ENCODE data around the gene SHROOM3.

The SHROOM3 gene

DNA sequence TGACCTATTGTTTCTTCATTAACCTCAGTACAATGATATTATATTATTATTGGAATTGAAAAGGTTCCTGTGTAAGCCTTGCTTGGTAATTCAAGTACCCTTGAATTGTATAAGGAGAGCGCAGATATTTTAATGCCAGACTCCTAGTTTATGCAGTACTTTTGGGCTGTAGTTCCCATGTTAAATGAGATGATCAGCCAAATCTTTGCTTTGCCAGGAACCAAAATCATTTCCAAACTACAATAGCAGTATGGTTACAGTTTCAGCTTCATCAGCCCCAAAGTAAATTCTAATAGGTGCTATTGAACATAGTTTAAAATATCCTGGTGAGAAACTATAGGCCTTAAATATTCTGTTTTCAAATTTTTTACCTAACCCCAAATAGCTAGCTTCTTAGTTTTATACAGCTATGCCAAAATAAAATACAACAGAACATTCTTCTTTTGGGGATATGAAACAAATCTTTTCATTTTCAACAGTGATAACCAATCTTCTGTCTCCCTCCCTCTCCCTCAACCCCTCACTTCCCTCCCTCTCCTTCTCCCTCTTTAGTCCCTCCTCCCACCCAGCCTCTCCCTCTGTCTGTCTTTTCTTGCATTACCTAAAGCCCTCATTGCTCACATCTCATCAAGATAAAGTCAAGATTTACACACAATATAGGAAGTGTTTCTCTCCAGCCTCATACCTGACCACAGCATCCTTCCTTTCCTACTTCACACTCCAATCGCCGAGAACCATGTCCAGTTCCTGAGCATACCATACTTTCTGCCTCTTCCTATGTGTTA lies 190.1 kb downstream of the SHROOM3 start:
- DNase-seq (ENCODE audit: low spot score), result no peak

DNA sequence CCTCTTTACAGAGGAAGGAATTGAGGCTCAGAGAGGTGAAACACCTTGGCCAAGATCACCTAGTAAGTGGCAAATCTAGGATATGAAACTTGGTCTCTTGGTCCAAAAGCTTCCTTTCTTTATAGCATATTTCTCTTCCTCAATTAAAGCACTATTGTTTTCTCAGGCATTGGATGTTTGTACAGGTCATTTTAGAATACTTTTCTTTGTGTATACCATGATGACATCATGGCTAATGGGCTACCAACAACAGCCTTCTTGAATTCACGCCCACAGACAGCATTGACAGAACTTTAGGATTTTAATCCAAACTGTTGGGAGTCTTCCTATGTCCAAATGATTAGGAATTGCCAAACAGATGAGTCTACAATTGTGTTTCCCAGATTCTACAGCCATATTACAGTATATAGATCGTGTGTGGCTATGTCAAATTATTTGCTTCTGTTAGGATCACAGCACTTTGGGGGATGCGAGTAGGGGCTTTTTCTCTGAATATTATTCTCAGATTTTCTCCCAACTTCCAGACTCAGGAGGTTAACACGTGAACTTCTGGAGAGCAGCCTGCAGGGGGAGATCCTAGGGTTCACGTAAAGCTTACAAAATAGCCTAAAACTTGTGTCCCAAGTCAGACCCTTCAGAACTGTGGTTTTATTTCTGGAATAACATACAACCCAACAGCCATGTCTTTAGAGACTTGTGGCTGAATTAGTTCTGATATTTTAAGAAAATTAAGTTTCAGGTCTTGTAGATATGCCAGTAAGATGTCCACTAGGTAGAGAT lies 191.8 kb downstream of the SHROOM3 start:
- DNase-seq (ENCODE audit: low spot score), result no peak

DNA sequence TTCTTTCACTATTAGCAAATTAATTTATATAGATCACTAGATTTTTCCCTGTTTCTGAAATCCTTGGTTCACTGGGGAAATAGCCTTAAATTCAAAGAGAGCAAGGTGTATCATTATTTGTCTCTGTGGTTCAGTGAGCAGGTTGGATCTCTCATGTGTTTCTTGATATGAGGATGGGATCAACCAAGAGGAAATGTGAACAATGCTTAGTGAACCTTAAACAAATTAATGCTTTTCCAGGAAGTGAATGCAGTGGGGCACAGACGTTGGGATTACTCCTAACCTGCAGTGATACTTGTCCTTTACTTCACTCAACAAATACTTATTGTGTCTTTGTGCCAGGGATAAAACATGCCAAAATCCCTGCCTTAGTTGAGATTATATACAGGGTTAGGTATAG lies 193.2 kb downstream of the SHROOM3 start:
- DNase-seq (ENCODE audit: low spot score), result no peak

DNA sequence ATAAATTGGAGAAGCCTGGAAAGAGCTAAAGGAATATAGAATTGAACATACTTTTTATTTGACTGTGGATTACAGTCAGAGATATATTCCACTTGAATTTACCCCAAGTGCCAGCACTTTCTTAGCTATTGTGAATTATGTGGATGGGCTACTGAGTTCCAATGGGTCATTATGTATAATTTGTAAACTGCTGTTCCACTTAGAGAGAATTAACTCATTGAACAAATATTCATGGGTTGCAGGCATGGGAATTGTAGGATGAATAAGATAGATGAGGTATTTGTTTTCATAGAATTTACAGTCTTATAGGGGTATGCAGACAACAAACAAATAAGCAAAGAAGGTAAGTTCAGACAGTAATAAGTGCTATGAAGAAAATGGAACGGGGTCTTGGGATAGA lies 195.7 kb downstream of the SHROOM3 start:
- DNase-seq (ENCODE audit: low spot score), result no peak

DNA sequence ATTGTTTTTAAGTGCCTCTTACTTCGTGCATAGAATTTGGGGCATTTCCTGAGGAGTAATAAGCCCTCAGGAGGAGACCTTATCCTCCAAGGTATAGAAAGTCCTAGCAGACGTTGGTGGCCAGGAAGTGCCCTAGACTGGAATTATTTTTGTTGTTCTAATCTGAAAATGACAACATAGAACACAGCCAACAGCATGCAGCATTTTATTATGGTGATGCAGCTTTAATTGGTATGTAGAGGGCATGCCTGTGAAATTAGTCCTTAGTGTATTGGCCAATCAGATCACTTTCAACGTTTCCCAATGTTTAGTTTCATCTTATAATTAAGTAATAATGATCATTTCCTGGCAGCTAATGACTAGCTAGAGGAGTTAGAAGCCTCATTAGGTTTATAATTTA lies 199.2 kb downstream of the SHROOM3 start:
- DNase-seq (ENCODE audit: low spot score), result no peak

DNA sequence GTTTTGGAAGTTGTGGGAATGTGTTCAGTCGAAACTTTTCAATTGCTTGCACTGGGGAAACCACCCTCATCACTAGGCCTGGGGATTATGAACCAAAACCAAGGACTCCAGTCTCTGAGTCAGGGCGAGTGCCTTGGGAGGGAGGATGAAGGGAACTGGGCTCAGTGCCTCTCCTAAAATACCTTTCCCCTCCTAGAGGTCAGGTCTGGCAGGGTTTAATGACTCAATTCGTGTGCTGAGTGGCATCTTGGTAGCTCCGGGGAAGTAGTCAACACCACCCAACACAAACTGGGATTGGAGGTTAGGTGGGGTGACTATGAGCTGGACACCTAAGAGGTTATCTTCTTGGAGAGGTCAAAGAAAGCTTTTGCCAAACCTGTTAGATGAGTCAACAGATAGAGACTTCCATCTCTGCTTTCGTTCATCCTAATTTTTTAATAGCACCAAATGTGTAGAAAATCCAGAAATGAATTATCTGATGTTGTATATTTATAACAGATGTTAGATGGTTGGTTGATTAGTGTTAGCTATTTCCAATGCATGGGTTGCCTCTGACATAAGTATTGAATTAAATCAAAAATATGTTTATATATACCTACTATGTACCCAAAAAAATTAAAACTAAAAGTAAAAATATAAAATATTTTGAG lies 202.8 kb downstream of the SHROOM3 start:
- no peak for DNase-seq (ENCODE audit: low spot score)

DNA sequence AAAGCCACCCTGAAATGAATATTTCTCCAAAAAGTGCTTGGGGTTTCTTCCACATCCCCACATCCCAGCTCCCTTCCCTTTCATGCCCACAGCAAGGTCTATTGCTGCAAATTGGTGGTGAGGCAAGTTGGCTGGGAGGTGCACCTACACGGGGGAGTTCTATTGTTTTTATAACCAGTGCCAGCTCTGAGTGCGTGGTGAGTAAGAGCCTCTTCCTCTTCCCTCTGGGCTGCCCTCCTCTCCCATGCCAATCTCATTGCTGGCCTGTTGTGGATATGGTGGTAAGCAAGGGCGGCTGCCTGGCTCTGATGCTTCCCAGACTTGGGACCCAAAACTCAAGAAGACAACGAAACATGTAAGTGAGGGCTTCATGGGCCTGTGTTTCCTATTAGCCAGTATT lies 204.3 kb downstream of the SHROOM3 start:
- no peak for DNase-seq (ENCODE audit: low spot score)

DNA sequence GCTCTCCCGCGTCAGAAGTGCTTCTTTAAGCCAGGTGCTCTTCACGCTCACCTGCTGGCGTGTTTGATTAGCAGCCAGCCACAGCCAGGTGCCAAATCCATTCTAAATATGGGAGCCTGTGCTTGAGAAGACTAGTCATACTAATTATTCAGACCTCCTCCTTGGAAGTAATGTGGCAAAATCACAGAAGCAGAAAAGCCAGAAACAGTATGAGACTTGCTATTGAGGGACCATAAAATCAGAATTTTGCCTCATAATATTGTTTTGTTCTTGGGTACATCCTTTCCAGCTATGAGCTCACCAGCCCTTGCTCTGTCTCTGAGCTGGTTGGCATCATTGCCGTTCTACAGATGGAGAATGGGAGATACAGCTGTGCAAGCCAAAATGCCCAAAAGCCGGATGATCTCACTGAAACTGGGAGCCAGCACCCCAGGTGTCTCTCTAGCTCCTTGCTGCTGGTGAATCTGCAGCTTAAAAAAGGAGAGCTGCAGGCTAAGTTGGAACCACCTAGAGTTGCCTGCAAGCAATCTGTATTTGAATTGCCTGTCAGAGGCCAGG lies 205.4 kb downstream of the SHROOM3 start:
- DNase-seq (ENCODE audit: low spot score), result no peak

DNA sequence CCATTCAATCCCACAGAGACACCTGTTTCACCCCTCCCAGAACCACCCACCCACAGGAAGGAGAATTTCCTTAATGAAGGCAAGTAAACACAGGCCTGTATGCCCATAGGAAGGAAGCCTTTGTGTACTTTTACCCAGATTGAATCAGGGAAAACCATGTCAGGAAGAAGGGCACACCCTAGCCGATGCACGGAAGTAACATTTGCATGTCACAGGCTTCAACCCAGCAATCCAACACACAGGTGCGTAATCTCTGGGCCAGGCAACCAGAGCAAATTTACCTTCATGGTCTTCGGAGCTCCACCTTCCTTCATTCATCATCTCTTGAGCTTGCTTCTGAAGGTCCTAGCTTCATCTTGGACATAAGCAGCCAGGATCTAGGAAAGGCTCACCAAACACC lies 206.3 kb downstream of the SHROOM3 start:
- no peak for DNase-seq (ENCODE audit: low spot score)

DNA sequence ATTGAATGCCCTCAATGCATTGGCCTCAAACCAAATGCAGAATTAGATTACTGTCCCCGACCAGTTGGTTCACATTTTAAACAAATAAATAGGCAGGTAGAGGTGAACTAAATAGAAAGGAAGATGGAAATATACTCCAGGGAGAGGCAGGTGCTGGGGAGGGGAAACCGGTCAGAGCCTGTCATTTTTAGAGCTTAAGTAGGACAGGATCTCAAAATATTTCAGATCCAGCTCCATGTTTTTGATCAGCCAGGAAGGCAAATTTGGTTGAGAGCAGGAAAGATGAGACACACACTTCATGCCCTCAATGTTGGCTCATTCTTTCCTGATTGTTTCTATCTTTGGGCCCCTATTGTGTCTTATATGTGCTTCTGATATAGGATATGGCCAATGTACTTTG lies 206.7 kb downstream of the SHROOM3 start:
- DNase-seq (ENCODE audit: low spot score), result no peak

DNA sequence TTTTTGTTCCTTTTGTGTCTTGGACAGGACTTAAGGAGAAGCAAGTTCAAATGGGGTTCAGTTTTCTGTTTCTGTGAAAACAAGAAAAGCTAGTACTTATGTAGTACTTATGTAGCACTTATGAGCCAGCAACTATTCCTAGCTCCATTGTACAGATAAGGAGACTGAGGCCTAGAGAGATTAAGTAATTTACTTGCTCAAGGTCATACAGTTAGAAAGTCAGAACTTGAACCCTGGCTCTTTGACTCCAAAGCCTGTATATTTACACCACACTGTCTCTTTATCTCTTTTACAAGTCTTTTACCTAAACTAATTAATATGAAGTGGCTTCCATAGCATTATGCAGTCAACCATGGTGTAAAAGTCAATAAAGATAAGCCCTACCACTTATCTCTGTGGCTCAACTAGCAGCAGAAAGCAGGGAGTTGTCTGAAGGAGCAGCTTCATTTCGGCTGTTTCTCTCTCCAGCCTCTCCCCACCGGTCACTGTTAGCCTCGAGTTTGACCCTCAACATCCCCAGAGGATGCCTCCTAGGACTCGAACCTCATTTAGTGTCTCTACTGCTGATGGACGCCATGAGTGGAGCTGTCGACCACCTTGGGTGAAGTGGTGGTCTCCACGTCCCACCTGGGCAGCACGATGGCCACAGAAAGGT lies 209.9 kb downstream of the SHROOM3 start:
- no peak for DNase-seq (ENCODE audit: low spot score)

DNA sequence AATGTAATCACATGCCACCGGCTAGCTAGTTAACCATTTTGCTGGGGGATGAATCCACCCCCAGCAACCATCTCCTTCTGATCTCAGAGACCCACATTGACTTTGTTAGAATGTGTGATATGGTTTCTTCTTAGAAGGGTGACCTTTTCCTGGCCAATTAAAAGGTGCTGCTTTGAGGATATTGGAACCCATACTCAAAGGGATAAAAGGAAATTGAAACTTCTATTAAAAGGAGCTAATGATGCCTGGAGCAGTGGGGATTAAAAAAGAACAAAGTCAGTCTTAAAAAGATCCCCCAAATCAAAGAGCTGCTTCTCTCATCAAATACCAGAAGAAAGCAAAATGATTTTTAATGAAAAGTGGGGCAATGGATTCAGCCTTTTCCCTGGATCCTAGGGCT lies 214.1 kb downstream of the SHROOM3 start:
- DNase-seq (ENCODE audit: low spot score), result no peak

DNA sequence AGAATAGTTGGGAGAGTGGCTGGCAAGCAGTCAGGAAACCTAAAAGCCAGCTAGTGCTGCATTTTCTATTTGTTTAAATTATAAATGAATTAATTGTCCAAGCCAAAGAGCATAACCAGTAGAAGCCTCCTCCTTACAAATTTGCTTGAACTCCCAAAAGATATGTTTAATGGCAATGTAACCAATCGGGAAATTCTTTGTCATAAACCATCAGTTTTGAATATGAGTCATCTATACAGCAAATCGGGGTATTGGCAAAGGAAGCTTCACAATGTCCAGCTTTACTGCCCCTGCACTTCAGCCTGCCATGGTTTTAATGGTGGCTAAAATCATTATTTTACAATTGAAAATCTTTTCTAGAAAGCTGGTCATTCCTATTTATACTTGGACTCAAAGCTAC lies 216.6 kb downstream of the SHROOM3 start:
- DNase-seq (ENCODE audit: low spot score), result no peak

DNA sequence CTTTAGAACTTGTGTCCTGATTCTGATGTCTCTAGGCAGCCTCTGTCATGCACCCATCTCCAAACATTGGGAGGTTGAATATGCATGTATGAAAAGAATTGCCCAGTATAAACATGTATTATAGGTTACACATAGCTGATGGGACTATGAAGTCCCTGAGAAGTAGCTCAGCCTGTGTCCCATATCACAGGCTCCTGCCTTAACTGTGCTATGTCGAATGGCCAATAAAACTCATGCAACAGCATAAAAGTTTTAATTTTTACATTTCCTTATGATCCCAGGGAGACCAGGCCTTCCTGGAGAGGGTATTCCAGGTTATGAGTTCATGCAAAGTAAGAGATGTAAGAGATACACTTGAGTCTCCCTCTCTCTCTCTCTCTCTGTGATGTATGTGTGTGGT lies 217.4 kb downstream of the SHROOM3 start:
- no peak for DNase-seq (ENCODE audit: low spot score)

DNA sequence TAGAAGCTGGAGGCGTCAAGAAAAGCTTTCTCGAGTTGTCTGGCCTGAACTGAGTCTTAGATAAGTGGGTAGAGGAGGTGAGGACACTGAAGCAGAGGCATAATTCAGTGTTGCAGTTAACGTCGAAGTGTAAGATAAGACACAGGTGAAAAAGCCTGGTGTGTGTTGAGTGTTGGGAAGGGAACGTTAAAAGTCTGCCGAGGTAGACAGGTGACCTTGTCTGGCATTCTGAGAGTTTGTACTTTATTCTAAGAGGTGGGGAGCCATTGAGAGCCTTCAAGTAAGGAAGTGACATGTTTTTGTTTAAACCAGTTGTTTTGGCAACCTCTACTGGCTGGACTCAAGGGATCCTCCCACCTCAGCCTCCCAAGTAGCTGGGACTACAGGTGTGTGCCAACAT lies 219.1 kb downstream of the SHROOM3 start:
- no peak for DNase-seq (ENCODE audit: low spot score)

DNA sequence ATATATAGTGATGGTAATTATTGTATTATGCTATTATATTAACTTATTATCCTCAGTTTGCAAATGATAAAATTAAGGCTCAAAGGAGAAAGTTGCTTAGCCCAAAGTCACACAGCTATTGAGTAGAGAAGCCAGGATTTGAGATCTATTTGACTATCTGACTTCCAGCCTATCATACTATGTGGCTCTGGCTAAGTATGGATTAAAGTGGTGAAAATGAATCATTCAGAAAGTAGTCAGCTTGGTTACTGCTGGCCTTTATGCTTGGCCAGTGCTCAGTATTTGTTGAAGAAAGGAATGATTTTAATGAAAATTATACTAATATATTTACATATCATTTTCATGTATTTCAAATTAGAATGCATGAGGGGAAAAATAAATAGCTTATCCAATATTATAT lies 219.8 kb downstream of the SHROOM3 start:
- DNase-seq (ENCODE audit: low spot score), result no peak

DNA sequence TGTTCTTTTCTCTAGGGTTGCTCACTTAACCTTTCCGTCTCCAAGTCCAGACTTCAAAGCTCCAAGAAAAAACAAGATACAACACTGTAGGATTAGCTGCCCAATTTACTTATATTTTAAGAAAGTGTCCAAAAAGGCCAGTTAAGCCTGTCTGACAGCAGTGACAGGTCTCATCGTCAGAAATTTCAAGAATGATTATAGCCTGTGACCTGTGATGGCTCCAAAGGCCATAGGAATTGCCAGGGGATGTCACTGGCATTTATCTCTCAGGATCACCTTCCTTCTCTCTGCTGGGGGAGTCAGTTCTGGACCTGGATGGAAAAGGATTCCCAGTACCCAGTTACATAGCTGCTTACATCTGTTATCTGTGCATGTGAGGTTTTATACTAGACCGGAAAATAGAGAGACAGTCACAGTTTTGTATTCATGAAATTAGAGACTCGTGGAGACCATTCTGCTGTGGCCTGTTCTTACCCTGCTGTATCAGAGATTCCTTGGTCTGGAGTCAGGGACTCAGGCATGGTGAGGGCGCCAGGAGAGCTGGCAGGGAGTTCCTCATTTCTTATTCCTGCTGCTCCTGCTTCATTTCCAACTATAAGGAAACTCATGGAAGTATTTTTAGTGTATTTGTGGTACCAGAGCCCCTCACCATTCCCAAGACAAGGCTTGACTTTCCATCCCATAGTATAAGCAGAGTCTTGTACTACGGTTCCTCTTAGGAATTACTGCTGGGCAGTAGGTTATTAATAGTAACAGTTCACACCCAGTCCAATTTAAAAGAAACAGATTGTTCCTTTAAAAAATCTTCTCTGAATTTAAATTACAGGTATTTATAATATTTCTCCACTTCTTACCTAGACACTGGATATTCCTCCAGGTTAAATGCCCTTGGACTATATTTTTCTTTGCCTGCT lies 220.8 kb downstream of the SHROOM3 start:
- no peak for DNase-seq (ENCODE audit: low spot score)

DNA sequence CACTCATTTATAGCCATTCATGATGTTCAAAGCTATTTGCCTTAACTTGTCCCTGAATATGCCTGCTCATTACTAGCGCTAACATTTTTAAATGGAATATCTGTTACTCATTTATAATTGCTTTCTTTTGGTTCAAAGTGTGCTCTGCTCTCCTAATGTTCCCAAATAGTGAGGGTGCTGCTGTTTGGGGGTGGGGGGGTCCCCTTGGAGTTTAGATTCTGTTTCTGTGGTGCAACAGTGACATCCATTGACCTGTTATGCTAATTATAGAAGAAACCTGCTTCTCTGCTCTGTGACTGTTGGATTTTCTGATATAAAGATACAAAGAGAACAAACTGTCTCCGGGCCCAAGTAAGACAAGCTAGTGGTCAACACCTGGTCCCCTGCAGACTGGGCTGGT lies 222.4 kb downstream of the SHROOM3 start:
- DNase-seq (ENCODE audit: low spot score), result no peak

DNA sequence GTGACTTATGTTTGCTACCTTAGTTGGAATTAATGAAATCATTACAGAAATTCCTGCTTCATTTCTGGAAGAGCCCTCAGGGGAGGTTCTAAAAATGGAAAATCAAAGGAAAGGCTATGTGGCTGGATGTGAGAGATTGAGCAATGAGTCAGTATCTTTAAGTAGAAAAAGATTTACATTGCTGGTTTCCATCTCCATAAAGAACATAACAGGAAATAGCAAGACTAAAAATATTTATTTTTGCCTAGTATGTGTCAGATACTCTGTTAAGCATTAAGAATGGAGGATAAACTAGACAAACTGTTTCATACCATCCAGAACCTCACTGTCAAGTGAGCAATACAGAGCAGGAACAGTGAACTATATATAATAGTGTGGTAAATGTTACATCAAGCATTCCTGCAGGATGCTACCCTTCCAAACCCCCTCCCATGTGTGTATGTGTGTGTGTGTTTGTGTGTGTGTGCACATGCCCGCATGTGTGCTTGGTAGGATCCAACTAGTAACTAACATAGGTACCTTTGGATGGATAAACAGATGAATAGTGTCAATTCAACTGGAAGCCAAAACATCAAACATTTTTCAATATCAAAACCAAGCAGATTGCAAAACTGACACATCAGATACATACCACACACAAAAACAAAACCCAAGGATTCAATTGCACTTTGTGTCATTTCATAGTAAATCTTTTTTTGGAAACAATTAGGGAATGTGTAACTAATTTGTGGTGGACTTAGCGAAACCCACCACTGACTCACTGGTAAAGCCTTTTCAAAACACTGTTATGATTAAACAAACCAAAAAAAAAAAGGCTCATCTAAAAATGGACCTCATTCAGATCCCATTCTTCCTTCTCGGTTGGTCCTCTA lies 223.4 kb downstream of the SHROOM3 start:
- no peak for DNase-seq (ENCODE audit: low spot score)

DNA sequence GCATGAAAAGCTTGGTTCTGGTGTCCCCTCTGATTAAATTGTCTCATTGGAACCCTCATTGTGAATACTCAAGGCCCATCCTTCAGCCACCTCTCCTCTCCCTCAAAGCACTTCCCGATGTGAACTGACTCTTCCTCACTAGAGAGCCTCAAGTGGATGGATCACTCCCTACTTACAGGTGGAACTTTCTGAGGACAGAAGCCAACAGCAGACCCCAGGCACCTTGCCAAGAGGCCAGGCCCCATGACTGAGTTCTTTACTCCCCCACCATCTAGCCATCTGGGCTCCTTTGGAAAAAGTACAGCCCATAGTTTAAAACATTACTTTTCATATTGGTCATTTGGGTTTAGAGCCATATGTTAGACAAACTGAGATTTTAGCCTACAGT lies 224.1 kb downstream of the SHROOM3 start:
- DNase-seq (ENCODE audit: low spot score), result no peak

Measured in HuH-7.5 (cell line).